HUES48 (cell line): ENCODE results near the gene GLS2.
A peak's percentile ranks its signal among the peaks of the same experiment; 100 is the strongest.

Source experiments
- H3K27ac ChIP-seq: one replicate; pipeline ENCODE4 v1.7.0; 2013; ENCODE audit warnings: low read depth, low read length, inconsistent platforms
- H3K27me3 ChIP-seq: 2 replicates; pipeline ENCODE4 v1.6.1; 2013; ENCODE audit warnings: mild to moderate bottlenecking, low read length; ENCODE audit not compliant: control insufficient read depth, insufficient read depth
- H3K36me3 ChIP-seq: 2 replicates; pipeline ENCODE4 v1.6.1; 2013; ENCODE audit warnings: low read length; ENCODE audit not compliant: control insufficient read depth, insufficient read depth
- H3K4me1 ChIP-seq: 2 replicates; pipeline ENCODE4 v1.6.1; 2013; ENCODE audit warnings: mild to moderate bottlenecking, low read length; ENCODE audit not compliant: control insufficient read depth, insufficient read depth
- H3K4me3 ChIP-seq: 2 replicates; pipeline ENCODE4 v1.5.1; 2013; ENCODE audit warnings: mild to moderate bottlenecking, low read depth, low read length
- H3K9ac ChIP-seq: 2 replicates; pipeline ENCODE4 v1.6.1; 2013; ENCODE audit warnings: mild to moderate bottlenecking, low read depth, low read length, moderate library complexity
- H3K9me3 ChIP-seq: 2 replicates; pipeline ENCODE4 v1.6.1; 2013; ENCODE audit warnings: low read length; ENCODE audit not compliant: control insufficient read depth, insufficient read depth

Gene GLS2

GRCh38 chr12:56490360-56490759, 2.4 kb upstream of the GLS2 start:
- H3K36me3 ChIP-seq, result no peaks in the 10 kb centered on the region
- H3K27me3 ChIP-seq, result peaks cover 43% of the 10 kb centered on the region
- no peak overlapping the region for H3K4me3 ChIP-seq
- H3K9me3 ChIP-seq, result no peaks in the 10 kb centered on the region; the same call in none of the 2 replicates
- peaks cover 7% of the 10 kb centered on the region for H3K4me1 ChIP-seq
- H3K27ac ChIP-seq, result no peak overlapping the region
- H3K9ac ChIP-seq, result no peak overlapping the region

- Histone ChIP-seq H3K27ac (no peak overlapping the region), H3K9me3 (no peaks in the 10 kb centered on the region; the same call in none of the 2 replicates), H3K4me1 (peaks cover 7% of the 10 kb centered on the region), H3K36me3 (no peaks in the 10 kb centered on the region), H3K9ac (peak overlapping the region; percentile 15; the same call in 1 of the 2 replicates), H3K27me3 (peaks cover 43% of the 10 kb centered on the region), H3K4me3 (peak overlapping the region; percentile 84)
These were observed 417 bp downstream of the GLS2 start for GRCh38 chr12:56487448-56488040.

- H3K4me1 ChIP-seq, result peaks cover 7% of the 10 kb centered on the region
- H3K27ac ChIP-seq, result no peak overlapping the region
- H3K27me3 ChIP-seq, result peaks cover 43% of the 10 kb centered on the region
- peak overlapping the region; percentile 84; the same call in 1 of the 2 replicates for H3K4me3 ChIP-seq
- no peaks in the 10 kb centered on the region for H3K36me3 ChIP-seq
- H3K9ac ChIP-seq, result no peak overlapping the region
- H3K9me3 ChIP-seq, result no peaks in the 10 kb centered on the region; the same call in 1 of the 2 replicates
These were observed 1.3 kb downstream of the GLS2 start for GRCh38 chr12:56486694-56487093.

GRCh38 chr12:56484566-56484965, 3.4 kb downstream of the GLS2 start:
- Histone ChIP-seq H3K27me3 (peaks cover 31% of the 10 kb centered on the region), H3K4me3 (no peak overlapping the region), H3K9me3 (no peaks in the 10 kb centered on the region; the same call in 1 of the 2 replicates), H3K36me3 (no peaks in the 10 kb centered on the region), H3K27ac (no peak overlapping the region), H3K4me1 (peaks cover 7% of the 10 kb centered on the region), H3K9ac (no peak overlapping the region)

- no peak overlapping the region for H3K27ac ChIP-seq
- H3K36me3 ChIP-seq, result no peaks in the 10 kb centered on the region
- H3K27me3 ChIP-seq, result no peaks in the 10 kb centered on the region
- H3K4me1 ChIP-seq, result no peaks in the 10 kb centered on the region
- H3K9me3 ChIP-seq, result no peaks in the 10 kb centered on the region
- H3K4me3 ChIP-seq, result no peak overlapping the region
- no peak overlapping the region for H3K9ac ChIP-seq
These were observed 8.3 kb downstream of the GLS2 start for GRCh38 chr12:56479625-56480024.

DNA sequence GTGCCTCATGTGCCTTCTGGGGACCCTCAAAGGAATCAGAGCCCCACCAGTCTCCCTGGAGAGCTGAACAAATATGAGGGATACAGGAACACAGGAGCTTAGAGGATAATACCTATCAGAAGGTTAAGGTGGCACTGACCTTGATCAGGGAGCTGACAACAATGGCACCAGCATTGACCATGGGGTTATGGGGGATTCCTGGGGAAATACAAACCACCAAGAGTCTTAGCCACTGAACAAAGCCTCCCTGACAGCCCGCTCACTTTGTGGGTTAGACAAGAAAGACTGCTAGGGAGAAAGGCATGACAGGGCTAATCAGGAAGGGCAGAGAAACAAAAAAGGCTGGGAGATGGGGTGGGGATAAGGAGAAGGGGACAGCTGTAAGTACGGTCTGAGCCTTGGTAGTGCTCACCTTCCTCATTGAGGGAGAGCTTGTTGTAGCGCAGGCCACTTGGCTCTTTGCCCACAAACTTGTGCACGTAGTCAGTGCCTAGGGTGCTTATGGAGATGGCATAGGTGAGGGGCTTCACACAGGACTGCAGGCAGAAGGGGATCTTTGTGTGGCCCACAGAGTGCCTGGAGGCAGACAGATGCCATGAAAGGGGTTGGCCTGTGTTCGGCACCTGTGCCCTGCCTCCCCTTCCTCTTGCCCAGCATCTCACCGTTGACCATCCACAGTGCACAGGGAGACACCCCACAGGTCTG, 10.3 kb downstream of the GLS2 start:
- Histone ChIP-seq H3K36me3 (peaks cover 13% of the 10 kb centered on the region), H3K9me3 (no peaks in the 10 kb centered on the region), H3K27me3 (no peaks in the 10 kb centered on the region), H3K4me1 (no peaks in the 10 kb centered on the region), H3K4me3 (no peak overlapping the region), H3K27ac (no peak overlapping the region), H3K9ac (no peak overlapping the region)

DNA sequence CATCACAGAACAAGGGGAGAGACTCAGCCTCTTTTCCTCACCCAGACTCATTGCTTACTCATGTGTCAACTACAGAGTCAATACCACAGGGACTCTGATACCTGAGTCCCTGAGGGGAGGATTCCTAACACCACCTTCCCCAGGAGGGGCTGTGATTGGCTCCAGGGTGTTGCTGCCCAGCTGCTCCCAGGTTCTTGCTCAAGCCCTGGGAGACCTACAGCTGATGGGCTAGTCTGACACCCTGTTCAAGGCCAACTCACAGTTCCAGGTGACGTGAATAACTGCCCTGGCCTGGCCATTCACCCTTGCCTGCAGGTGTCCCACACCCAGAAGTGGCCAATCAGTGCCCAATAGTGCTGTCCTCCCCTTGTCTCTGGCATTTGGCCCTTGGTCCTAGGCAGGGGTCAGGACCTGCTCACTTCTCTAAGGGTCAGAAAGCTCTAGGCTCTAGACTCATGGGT, 11.0 kb downstream of the GLS2 start:
- no peak overlapping the region for H3K9ac ChIP-seq
- H3K27ac ChIP-seq, result no peak overlapping the region
- H3K36me3 ChIP-seq, result peaks cover 19% of the 10 kb centered on the region
- H3K9me3 ChIP-seq, result no peaks in the 10 kb centered on the region
- no peak overlapping the region for H3K4me3 ChIP-seq
- no peaks in the 10 kb centered on the region for H3K4me1 ChIP-seq
- no peaks in the 10 kb centered on the region for H3K27me3 ChIP-seq

GRCh38 chr12:56476143-56476542, 11.8 kb downstream of the GLS2 start:
- H3K27ac ChIP-seq, result no peak overlapping the region
- H3K36me3 ChIP-seq, result peaks cover 28% of the 10 kb centered on the region
- H3K27me3 ChIP-seq, result no peaks in the 10 kb centered on the region

DNA sequence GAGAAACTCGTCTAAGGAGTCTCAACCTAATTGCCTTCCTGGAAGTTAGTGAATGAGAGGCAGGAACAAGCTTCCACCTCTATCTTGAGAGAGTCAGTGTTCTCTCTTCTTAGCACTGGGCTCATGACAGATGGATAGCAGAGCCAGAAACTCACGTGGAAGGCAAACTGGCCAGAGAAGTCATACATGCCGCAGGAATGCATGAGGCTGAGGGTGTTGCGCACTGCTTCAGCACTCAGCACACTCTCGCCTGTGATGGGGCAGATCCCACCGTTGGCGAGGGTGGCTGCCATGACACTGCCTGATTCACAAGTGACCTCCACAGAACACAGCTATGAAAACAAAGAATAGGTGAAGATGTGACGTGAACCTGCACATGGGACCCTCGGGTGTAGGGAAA, 13.6 kb downstream of the GLS2 start:
- Histone ChIP-seq H3K27ac (no peak overlapping the region), H3K9me3 (no peaks in the 10 kb centered on the region), H3K4me3 (no peak overlapping the region), H3K27me3 (no peaks in the 10 kb centered on the region), H3K9ac (no peak overlapping the region), H3K36me3 (peaks cover 42% of the 10 kb centered on the region), H3K4me1 (no peaks in the 10 kb centered on the region)

More at GRCh38 chr12:56476143-56476542, 11.8 kb downstream of the GLS2 start:
- Histone ChIP-seq H3K4me1 (no peaks in the 10 kb centered on the region), H3K9ac (no peak overlapping the region), H3K4me3 (no peak overlapping the region), H3K9me3 (no peaks in the 10 kb centered on the region)

DNA sequence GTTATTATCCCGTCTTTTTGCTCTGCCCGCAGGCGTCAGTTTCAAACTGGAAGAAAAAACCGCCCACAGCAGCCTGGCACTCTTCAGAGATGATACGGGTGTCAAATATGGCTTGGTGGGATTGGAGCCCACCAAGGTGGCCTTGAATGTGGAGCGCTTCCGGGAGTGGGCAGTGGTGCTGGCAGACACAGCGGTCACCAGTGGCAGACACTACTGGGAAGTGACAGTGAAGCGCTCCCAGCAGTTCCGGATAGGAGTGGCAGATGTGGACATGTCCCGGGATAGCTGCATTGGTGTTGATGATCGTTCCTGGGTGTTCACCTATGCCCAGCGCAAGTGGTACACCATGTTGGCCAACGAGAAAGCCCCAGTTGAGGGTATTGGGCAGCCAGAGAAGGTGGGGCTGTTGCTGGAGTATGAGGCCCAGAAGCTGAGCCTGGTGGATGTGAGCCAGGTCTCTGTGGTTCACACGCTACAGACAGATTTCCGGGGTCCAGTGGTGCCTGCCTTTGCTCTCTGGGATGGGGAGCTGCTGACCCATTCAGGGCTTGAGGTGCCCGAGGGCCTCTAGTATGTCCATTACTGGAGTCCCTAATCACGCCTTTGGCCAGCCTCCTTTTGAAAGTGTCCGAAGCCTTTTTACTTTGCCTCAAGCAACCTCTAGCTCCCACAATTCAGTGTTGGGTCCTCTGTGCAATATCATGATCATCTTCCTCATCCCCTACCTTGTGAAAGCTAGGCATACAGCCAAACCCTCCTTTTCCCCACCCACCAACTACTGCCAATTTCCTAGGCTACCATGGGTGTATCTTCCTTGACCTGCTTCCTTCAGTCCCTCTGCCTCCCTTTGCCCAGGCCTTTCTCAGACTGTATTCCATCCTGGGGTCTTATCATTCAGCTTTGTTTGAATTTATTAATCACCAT, 18.7 kb downstream of the GLS2 start:
- H3K36me3 ChIP-seq, result peaks cover 39% of the 10 kb centered on the region
- no peaks in the 10 kb centered on the region for H3K27me3 ChIP-seq
- H3K4me1 ChIP-seq, result no peaks in the 10 kb centered on the region; the same call in 1 of the 2 replicates
- no peak overlapping the region for H3K27ac ChIP-seq
- H3K4me3 ChIP-seq, result peak overlapping the region; percentile 99
- H3K9ac ChIP-seq, result peak overlapping the region; percentile 99
- H3K9me3 ChIP-seq, result no peaks in the 10 kb centered on the region
